ENCODE data around the gene ZNF324B.

DNA sequence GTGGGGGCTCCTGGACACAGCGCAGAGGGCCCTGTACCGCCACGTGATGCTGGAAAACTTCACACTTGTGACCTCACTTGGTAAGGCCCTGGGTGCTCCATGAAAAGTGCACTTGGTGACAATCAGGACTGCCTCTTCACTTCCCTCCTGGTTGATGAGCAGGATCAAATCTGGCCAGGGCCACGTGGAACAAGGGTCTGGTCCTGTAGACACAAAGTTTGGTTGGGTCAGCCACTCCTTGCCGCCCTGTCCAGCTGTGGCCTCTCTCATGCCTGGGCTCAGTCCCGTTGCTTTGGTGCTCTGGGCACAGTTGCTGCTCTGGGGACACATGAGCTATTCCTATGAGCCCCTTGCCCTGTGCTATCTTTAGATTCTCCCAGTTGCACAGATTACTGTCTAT, 2.3 kb downstream of the ZNF324B start:
- TF ChIP-seq GABPA (IDR thresholded peaks at IDR 0.05 in 1 of 2, conservative IDR thresholded peaks at IDR 0.05 in 1 of 2): no peak
- TF ChIP-seq TAF1 (conservative IDR thresholded peaks at IDR 0.05): no peak
- TF ChIP-seq, protein P1, sequence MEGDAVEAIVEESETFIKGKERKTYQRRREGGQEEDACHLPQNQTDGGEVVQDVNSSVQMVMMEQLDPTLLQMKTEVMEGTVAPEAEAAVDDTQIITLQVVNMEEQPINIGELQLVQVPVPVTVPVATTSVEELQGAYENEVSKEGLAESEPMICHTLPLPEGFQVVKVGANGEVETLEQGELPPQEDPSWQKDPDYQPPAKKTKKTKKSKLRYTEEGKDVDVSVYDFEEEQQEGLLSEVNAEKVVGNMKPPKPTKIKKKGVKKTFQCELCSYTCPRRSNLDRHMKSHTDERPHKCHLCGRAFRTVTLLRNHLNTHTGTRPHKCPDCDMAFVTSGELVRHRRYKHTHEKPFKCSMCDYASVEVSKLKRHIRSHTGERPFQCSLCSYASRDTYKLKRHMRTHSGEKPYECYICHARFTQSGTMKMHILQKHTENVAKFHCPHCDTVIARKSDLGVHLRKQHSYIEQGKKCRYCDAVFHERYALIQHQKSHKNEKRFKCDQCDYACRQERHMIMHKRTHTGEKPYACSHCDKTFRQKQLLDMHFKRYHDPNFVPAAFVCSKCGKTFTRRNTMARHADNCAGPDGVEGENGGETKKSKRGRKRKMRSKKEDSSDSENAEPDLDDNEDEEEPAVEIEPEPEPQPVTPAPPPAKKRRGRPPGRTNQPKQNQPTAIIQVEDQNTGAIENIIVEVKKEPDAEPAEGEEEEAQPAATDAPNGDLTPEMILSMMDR (IDR thresholded peaks at IDR 0.05; ENCODE audit: low read depth, low read length, missing input control): no peak
- no peak for TF ChIP-seq HNF4A (conservative IDR thresholded peaks at IDR 0.05)
- TF ChIP-seq, protein P2, sequence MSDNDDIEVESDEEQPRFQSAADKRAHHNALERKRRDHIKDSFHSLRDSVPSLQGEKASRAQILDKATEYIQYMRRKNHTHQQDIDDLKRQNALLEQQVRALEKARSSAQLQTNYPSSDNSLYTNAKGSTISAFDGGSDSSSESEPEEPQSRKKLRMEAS (IDR thresholded peaks at IDR 0.05): no peak
- TF ChIP-seq EGR1 (IDR thresholded peaks at IDR 0.05; ENCODE audit: low read depth in 2 of 2): no peak
- TF ChIP-seq JUND (IDR thresholded peaks at IDR 0.05): no peak
- no peak for TF ChIP-seq NR2F2 (IDR thresholded peaks at IDR 0.05)
- no peak for TF ChIP-seq YY1 (IDR thresholded peaks at IDR 0.05)
- TF ChIP-seq RXRA (IDR thresholded peaks at IDR 0.05): no peak
- TF ChIP-seq SP1 (IDR thresholded peaks at IDR 0.05): no peak
- TF ChIP-seq, protein P3, sequence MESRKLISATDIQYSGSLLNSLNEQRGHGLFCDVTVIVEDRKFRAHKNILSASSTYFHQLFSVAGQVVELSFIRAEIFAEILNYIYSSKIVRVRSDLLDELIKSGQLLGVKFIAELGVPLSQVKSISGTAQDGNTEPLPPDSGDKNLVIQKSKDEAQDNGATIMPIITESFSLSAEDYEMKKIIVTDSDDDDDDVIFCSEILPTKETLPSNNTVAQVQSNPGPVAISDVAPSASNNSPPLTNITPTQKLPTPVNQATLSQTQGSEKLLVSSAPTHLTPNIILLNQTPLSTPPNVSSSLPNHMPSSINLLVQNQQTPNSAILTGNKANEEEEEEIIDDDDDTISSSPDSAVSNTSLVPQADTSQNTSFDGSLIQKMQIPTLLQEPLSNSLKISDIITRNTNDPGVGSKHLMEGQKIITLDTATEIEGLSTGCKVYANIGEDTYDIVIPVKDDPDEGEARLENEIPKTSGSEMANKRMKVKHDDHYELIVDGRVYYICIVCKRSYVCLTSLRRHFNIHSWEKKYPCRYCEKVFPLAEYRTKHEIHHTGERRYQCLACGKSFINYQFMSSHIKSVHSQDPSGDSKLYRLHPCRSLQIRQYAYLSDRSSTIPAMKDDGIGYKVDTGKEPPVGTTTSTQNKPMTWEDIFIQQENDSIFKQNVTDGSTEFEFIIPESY (IDR thresholded peaks at IDR 0.05): no peak
- no peak for TF ChIP-seq RAD21 (IDR thresholded peaks at IDR 0.05)
- TF ChIP-seq, protein P4, sequence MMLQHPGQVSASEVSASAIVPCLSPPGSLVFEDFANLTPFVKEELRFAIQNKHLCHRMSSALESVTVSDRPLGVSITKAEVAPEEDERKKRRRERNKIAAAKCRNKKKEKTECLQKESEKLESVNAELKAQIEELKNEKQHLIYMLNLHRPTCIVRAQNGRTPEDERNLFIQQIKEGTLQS (IDR thresholded peaks at IDR 0.05): no peak

Data from liver (tissue), 3 donors.